Right hindlimb (tissue), 1 donor: ENCODE data around the gene SLC8A1.

Experiments used
- DNase-seq: peaks from one replicate; pipeline ENCODE4 v3.0.0-alpha.2; 2018

Gene SLC8A1

DNA sequence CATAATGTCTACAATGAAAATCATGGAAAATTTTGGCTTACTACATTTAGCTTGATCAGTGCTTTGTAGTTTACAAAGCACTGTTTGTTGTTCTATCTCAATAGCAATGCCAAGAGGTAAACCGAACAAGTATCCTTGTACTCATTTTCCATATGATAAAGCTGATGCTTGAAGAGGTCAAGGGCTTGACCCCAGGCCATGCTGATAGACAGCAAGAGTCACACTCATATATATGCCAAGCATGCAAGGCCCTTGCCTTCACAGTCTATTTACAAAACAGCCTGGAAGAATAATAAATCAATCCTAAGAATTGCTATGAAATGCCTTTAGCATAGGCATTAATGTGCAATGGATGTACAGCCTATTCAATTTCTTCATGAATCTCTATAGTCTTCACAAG lies 71.8 kb downstream of the SLC8A1 start:
- no peak for DNase-seq

DNA sequence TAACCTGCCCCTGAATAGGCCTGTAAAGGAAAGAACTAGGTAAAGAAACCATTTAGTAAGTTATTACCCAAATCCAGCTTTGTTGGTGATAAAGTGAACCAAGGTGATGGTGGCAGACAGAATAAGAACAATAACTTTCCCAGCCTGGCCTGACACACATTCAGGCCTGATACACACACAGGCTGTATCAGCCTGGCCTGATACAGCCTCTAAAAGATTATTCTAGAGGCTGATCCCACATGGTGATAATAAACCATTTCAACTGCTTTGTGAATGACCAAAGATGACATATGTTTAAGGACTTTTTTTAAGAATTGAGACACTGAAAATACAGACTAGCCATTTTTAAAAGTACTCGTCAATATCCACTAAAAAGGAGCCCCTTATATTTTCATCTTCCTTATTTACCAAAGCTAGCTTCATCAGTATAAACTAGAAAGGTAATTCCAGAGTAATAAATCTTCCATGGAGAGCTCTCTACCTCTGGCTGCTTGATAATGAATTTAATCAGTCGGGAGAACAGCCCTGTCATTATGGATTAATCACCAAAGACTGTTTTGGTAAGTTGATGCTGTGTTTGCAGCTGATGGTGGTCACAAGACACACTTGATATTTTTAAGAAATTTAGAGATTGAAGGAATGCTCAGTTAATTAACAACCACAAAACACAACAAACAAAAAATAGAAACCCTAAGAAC lies 77.2 kb downstream of the SLC8A1 start:
- no peak for DNase-seq

DNA sequence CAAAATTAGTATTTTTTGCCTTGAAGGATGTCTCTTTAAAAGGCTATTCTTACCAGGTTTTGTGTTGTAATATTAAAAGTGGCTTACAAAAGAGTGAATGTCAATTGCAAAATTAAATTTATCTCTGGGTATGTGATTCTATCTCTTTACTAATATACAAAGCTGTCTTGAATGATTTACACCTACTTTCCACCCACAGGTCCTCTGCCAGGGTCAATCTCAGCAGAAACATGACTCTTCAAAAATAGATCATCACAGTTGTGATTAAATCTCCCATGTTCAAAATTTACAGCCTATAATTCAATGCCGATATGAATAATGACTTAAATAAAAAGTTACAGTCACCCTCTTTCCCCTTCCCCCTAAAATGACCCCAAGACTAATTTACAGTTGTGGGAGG lies 78.8 kb downstream of the SLC8A1 start:
- DNase-seq = no peak

DNA sequence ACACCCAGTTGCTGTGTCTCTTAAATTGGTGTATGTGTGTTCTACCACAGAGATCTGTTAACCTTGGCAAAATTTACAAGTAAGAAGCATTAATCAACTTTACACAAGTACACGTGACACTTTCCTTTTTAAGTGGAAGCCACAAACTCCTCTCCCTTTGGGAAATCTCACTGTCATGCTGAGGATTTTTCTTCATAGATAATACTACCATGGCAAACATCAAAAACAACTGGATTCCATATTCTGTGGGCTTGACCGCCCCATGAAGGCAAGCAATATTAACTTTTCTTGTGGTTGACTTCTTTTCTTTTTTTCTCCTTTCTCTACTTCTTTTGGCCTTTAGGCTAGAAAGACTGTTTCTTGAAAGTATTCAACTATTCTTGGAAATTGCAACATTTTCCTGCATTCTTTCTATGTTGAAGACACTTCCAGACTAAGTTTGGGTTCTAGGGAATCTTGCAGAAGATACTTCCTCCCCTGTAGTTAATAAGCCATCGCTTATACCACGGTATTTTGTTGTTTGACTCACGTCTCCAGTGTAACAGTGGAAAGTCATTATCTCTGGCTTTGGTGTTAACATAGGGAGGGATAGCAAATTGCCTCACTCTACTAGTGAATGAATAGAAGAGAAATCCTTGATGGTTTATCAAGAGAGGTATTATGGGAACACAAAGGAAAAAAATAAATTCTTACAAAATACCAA lies 79.5 kb downstream of the SLC8A1 start:
- DNase-seq = no peak

DNA sequence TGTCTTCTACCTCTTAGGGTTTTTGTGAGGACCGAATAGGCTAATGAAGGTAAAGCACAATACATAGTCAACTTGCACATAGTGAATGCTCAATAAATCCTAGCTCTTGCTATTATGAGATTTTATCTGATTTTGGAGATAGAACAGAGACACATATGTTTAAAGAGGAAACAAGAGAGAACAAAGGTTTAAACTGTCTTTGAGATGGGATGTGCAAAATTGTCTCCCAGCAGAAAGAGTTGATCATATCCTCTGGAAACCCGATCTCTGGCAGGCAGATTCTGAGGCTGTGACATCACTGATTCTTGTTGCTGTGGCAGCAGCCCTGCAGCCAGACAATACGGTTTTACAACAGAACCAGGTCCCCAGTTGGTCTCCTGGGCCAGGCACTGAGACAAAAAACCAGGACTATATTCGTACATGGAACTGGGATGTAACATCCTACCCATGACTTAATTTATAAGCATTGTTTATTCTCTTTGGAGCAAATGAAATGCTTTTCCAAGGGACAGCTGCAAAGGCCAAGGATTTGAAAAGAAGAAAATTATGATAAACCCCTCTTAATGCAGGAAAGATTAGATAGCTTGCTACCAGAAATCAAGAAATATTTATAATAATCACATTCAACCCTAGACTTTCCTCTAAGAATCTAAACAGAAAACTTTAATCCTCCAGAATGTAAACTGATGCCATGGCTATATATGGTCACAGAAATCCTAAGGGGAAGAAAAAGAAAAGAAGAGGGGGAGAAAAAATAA lies 80.2 kb downstream of the SLC8A1 start:
- peak; percentile 70 for DNase-seq

DNA sequence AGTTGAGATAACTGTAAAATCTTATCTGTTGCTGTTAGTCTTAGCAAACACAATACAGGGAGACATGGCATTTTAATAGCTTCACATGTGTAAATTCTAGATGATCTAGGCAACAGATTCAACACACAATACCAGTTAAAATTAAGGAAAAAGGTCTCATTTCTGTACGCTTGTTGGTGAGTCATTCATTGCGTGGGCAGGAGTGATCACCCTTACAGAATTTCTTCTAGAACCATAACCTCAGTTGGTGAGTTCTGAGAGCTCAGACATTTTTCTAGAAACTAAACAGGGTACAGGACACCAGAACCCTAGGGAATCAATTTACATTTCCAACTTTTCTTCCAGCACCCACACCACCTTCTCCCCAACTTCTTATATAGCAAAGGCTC lies 81.9 kb downstream of the SLC8A1 start:
- DNase-seq = no peak

DNA sequence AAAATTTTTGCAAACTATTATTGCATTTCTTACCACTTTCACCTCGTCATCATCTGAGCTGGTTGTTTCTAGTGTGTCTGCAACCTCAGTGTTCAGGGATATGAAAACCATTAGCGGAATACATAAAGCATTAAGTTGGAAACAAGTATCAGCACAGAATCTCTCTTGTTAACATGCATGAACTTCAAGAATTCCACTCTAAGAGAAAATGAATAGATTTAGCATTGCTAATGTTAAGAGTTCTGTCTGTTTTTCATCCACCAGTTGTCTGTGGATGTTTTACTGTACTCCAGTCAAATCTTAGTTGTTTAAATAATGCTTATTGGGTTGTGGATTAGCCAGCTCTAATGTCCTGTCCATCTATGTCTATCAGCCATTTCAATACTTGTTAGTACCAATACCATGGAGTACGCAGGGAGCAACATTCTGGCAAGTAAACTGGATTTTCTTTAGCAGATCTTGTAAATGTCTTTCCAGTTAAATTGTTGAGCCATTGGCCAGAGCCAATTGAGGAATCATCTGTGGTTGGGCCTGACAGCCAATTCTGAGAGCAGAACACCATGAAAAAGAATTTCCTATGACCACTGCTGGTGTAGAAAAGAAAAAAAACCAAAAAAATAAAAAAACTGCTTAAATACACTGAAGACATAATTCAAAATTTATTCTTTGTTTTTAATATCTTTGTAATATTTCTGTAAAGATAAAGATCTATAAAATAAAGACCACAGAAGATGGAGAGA lies 82.5 kb downstream of the SLC8A1 start:
- no peak for DNase-seq

DNA sequence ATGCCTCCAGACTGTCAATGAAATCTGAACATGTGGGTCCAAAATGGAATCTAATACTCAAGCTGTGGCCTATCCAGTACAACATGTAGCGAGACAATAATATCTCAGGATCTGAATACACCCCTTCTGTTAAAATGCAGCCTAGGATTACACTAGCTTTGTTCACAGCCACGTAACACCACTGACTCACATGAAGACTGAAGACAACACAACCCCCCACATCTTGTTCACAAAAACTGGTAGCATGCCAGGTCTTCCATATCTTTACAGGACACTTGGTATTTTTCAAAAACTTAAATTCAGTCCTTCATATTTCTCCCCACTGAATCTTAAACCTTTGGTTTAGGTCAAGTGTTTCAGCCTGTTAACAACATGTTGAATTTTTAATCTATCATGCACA lies 84.2 kb downstream of the SLC8A1 start:
- no peak for DNase-seq

DNA sequence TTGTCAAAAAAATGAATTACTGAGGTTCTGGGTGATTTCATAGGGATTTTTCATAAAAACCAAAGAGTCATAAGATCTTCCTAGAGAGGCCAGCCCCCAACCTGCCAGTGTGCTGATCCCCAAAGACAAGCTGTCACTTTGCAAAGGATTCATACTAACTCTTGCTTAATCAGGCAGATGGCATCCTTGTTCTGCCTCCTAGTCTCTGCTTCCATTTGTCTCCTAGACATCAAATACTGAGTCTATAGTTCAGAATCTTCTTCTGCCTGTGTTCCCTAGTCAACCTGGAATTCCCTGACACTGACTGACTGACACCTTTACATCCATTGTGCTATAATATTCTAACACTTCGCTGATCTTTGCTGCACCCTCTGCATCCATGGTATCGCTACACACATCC lies 84.9 kb downstream of the SLC8A1 start:
- no peak for DNase-seq

DNA sequence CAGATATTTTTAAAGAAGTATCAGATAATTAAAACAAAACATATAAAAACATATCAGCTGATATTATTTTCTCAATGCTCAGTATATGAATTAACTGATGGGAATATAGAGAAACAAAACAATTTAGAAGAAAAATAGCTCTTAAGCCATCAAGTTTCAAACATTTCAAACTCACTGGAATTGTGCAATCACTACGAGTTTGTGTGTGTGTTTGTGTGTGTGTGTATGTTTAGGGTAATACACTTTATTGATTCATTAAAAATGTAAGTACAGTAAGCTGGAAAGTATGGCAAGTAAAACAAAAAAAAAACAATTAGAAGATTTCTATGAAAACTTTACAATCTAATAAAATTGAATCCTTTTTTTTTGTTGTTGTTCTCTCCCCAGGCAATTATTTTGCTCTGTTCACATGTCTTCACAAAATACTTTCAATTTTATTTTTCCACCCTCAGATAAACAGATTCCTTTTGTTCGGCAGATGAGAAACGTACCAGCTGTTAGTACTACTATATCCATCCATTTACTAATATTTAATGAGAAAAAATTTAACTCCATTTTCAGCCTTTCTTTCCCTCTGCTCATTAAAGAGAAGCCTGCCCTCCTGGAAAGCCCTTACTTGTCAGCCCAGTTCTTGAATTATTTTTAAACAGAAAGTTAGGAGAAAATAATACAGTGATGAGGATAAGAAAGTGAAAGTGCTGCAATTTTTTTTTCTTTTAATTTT lies 87.6 kb downstream of the SLC8A1 start:
- no peak for DNase-seq

DNA sequence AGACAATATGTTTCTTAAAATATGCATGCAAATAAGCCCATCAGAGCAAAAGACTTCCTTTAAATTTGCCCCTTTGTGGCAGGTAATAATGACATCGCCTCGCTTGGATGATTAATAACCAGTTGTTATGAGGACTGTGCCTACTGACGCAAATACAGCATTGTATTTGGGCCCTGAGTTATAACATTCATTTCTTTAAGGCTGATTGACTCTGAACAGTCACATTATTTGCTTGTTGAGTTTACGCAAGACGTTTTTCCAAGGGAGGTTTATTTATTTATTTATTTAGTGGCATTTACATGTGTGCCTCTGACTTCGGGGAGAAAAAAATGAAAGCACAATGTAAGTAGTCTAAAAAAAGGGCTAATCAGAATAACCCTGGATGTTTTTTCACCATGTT lies 88.3 kb downstream of the SLC8A1 start:
- DNase-seq = no peak

DNA sequence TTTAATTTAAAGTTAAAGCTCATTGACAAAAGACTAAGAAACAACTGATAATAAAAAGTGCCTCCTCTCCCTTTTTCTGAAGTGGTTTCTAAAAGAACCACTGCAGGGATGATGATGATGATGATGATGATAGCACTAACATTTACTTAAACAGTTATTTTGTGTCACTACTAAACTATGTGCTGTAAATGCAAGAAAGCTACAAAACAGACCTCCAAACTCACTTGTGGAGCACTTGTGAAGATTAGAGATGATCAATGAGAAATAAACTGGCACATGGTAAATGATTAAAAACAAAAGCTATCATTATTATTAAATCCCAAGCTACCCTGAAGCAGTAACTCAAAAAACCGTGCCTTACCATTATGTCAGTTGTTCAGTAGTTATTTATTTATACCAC lies 88.7 kb downstream of the SLC8A1 start:
- DNase-seq = no peak

DNA sequence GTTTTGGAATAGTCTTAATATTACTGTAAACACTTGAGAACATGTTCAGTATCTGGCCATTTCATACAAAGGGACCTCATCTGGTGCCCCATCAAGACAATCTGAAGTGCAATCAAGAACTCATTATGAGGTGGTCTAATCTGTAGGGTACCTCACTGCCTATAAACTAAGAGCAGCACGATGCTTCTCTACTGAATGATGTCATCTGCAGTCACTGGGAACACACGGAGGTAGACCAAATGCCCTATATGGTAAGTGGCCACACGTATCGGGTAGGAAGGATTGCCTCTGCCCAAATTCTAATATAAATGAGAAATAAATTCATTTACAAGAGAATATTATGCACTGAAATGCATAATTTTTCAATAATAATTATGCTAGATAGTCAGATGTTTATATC lies 90.4 kb downstream of the SLC8A1 start:
- DNase-seq = no peak

DNA sequence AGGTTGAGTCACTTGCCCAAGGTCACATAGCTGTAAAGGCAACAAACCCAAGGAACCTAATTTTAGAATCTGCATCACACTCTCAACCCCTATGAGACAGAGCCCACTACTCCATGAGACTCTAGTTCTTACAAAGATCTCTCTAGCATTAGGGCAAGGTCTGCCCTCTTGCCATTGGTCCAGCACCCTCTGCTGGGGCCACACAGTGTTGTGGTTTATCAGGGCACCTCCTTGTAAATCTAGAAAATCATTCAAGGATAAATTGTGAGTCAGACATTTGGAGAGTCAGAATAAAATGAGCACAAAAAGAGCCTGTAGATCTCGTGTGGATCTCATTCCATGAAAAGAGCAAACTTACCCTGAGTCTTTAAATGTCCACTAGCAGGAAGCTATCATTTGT lies 91.2 kb downstream of the SLC8A1 start:
- no peak for DNase-seq

DNA sequence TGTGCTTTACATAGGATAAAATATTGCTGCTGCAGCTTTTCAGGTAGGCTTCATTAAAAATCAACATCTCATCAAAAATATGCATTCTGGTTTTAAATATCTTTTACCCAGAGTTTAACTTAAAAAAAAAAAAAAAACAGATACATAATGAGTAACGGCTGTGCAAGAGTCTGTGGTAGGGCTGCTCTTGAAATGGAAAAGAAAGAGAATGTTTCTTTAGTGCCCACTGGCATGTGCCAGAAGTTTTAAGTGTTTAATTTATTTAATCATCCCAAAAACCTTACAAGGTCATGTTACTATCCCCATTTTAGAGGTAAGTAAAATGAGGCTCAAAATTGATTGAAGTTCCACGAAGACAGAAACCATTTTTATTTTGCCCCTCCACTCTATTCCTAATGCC lies 92.1 kb downstream of the SLC8A1 start:
- DNase-seq = no peak

DNA sequence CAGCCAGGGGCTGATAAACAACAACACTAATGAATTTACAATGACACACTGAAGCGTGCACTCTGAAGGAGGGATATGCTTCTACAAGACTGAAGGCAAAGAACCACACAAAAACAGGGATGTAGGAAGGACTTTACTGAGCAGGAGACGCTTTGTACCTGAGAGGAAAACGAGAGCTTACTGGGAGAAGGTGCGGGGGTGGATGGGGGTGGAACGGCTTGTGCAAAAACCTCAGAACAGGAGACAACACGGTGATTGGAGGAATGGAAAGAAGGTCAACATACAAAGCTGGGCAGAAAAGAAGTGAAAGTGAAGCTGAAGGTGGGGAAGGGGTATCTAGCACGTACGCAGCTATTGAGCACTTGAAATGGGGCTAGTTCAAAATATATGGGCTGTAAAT lies 93.1 kb downstream of the SLC8A1 start:
- DNase-seq = no peak

DNA sequence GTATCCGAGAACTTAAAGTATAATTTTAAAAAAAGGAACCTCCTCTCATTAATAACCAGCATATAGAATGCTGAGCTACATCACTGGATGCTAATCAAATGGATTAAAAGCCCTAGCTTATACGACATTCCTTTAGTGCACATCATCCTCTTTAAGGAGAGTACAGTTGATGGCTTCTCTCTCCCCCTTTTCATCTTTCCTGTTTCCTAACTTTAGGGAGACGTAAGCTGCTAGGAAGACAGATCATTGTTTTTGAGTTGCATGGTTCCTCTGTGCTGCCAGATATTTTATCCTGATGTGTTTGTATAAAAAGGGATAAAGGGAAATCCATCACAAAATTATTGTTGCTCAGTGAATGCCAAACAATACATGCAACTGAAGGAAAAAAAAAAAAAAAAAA lies 94.2 kb downstream of the SLC8A1 start:
- no peak for DNase-seq

DNA sequence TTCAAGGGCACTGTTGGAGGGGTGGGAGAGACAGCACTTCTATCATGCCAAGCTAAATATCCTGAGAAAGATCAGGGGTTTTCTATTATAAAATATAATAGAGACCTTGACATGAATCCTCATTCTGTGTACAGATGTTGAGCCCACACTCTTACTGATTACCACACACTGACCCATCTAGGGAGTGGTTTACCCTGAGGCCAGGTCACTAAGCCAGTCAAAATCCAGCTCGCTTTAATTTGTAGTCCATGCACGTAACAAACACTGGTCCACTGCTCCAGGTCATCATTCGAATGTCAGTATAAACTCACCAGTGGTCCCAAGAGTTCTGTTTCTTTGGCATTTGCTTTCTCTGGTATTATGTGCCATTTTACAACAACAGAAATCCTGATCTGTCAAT lies 96.4 kb downstream of the SLC8A1 start:
- no peak for DNase-seq

DNA sequence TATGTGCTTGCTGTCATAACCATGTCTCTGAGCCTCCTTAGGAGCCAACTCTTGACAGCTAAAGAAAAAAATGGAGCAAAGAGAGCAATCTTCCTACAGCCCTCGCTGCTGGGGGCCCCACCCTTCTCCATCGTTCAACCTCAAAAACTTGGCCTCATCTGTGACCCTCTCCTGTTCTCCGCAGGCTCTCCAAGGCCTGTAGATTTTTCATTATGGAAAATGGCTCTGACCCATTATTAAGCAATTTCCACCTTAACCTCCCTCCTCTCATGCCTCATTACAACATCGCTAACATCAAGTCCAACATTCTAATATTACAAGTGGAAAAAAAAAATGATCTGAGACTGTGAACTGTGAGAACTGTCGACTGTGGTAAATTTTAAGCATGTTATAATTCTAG lies 98.7 kb downstream of the SLC8A1 start:
- DNase-seq = no peak

DNA sequence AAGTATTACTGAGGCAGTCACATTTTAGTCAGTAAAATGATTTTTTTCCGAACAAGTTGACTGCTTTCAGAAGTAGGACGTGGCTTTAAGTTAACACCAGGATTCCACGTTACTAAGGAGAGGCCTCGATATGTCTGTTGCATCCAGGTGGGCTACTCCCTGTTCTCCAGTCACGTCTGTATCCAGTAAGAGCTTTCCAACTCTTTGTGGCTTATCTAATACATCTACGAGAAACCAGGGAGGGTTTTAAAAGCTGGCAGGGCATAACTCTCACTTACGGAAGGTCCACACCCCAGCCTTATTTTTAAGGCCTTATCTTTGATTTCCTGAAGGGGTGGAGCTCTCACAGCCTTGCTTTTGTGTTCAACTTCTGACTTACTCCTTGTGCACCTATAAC lies 99.2 kb downstream of the SLC8A1 start:
- DNase-seq = no peak

DNA sequence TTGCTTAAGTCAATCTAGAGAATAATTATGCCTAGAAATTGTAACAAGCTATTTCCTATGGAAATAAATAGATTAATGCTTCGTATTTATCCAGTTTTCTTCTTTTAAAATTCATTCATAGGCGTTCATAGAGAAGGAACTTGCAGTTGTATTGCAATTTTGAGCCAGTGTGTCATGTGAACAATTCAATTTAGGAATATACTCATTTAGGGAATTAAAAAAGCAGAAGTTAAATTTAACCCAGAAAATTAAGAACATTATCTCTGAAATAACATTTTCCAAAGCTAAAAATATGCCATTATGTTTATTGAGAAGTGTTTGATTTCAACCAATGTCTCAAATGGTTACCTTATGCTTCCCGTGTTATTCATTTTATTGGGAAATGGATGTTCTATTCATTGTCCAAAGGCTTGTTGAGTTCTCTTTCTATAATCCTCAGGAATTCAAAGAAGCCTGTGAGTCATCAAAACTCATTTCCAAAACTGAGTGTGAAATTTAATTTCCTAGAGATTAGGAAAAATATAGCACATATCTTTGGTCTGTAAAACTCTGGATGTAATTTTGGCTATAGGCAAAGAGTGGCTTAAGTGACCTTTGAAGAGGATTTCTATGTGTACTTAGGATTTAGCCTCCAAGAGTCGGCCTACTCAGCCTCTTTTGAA lies 99.7 kb downstream of the SLC8A1 start:
- DNase-seq = no peak

DNA sequence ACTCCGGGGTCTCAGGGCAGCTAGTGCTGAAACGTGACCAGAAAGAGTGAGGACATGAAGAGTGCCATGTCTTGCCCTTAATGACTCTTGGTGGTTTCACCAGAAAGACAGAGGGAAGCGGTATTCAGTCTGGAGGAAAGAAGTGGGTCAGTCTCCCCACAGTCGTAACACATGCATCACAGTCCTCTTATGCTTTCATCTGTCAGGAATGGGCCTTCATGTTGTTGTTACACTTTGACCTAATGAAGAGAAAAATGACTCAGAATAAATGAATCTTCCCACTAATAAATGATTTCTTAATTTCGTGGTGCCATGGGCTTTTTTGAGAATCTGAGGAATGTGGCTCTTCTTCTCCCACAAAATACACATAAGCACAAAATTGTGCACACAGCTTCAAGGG lies 103.2 kb downstream of the SLC8A1 start:
- DNase-seq = no peak
